KBM-7 (cell line): ENCODE measurements around the gene DENND6B.
"Not testable (repeated sequence)": the region's sequence is repeated elsewhere in the genome, so short reads cannot be mapped to it uniquely, and the experiment has no call there.

Experiments used
- DNase-seq: peaks from one replicate; pipeline ENCODE4 v3.0.0-alpha.2; 2015
- in situ Hi-C: fragments of 300-500 bp; cut with MboI; formaldehyde crosslinking; loops from 2 replicates; pipeline ENCODE4 v1.14.3; 2020; ENCODE audit warnings: low sequenced_read_pairs, low pct_unique_long_range_greater_than_20kb, mixed read lengths

DENND6B gene, protein sequence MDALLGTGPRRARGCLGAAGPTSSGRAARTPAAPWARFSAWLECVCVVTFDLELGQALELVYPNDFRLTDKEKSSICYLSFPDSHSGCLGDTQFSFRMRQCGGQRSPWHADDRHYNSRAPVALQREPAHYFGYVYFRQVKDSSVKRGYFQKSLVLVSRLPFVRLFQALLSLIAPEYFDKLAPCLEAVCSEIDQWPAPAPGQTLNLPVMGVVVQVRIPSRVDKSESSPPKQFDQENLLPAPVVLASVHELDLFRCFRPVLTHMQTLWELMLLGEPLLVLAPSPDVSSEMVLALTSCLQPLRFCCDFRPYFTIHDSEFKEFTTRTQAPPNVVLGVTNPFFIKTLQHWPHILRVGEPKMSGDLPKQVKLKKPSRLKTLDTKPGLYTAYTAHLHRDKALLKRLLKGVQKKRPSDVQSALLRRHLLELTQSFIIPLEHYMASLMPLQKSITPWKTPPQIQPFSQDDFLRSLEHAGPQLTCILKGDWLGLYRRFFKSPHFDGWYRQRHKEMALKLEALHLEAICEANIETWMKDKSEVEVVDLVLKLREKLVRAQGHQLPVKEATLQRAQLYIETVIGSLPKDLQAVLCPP

DNA sequence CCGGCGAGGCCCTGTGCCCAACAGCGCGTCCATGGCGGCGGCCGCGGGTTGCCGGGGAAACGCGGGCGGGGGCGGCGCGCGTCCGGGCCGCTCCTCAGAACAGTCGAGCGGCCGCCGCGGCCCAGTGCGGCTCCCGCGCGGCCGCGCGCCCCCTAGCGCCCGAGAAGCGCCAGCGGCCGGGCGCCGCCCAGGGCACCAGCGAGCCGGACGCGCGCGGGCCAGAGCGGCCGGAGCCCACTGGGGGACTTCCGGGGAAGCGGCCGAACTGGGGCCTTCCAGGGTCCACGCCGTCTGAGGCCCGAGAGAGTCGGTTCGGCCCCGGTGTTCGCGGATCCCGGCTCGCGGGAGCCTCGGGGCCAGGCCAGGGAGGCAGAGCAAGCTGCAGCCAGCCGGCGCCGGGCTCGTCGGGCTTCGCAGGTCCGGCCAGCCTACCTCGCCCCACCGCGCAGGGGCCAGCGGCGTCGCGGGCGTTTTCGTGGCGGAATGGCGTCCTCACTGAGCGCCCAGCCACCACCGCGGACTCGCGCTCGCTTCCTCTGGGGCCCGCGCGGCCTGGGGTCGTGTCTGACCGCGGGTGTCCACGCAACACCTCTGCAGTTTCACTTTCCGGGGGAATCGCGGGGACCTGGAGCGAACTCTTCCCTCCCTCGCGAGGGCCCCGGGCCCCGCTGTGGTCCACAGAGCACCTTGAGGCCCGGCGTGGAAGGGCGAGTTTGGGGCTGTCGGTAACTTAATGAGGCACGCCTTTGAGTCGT, at the start of gene DENND6B:
TSS of gene DENND6B (minus strand) at position 57 of the 755 bp plus-strand sequence. CDS start at position 33, 24 bp downstream.
- in situ Hi-C loops: loop anchor here (10.0 kb wide), 1 partner anchor 52 kb away; the partner anchor contains the start of gene MAPK11

DNA sequence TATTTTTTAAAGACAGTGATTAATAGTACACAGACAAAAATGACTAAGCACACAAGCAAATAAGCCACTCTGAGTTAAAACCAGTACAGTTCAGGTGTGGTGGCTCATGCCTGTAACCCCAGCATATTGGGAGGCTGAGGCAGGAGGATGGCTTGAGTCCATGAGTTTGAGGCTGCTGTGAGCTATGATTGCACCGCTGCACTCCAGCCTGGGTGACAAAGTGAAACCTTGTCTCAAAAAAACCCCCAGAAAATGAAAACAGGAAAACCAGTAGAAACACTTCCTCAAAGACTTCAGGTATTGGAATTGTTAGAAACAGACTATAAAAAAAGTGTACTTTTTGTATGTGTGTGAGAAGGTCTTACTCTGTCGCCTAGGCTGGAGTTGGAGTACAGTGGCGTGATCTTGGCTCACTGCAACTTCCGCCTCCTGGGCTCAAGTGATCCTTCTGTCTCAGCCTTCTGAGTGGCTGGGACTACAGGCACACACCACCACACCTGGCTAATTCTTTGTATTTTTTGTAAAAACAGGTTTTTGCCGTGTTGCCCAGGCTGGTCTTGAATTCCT, 49.4 kb upstream of the DENND6B start:
- peak; percentile 39 for DNase-seq
- in situ Hi-C loops: no loop called here

More for the DNA sequence above, at the start of gene DENND6B:
- peak; percentile 64 for DNase-seq

DNA sequence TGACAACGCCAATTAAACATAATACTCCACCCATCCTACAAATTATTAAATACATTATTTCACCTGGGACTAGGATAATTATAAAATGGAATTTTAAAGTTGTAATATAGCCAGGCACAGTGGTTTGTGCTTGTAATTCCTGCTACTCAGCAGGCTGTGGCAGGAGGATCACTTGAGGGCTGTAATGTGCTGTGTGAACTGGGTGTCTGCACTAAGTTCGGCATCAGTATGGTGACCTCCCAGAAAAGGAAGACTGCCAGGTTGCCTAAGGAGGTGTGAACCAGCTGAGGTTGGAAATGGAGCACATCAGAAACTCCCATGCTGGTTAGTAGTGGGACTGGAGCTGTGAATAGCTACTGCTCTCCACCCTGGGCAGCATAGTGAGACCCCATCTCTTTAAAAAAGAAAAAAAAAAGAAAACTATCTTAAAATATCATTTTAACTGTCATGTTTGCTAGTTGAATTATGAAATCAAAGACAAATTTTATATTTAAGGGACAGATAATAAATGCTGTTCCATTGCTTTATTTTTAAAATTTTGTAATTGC, 44.4 kb upstream of the DENND6B start:
- in situ Hi-C loops: no loop called here
- DNase-seq: no peak

DNA sequence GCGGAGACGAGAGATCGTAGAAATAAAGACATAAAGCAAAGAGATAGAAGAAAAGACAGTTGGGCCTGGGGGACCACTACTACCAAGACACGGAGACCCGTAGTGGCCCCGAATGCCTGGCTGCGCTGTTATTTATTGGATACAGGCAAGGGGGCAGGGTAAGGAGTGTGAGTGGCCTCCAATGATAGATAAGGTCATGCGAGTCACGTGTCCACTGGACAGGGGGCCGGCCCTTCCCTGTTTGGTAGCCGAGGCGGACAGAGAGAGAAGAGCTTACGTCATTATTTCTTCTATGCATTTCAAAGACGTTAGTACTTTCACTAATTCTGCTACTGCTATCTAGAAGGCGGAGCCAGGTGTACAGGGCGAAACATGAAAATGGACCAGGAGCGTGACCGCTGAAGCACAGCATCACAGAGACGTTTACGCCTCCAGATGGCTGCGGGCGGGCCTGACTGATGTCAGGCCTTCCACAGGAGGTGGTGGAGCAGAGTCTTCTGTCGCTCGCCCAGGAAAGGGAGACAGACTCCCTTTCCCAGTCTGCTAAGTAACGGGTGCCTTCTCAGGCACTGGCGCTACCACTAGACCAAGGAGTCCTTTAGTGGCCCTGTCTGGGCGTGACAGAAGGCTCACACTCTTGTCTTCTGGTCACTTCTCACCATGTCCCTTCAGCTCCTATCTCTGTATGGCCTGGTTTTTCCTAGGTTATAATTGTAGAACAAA, 41.1 kb upstream of the DENND6B start:
- no peak for DNase-seq
- in situ Hi-C loops: no loop called here

DNA sequence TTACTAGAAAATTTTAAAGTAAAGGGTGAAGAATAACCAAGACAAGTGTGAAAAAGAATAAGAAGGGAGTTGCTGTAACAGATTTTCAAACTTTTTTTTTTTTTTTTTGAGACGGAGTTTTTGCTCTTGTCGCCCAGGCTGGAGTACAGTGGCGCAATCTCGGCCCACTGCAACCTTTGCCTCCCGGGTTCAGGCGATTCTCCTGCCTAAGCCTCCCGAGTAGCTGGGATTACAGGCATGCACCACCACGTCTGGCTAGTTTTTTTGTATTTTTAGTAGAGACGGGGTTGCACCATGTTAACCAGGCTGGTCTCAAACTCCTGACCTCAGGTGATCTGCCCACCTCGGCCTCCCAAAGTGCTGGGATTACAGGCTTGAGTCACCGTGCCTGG, 37.0 kb upstream of the DENND6B start:
- DNase-seq, in situ Hi-C loops: not testable (repeated sequence)

DNA sequence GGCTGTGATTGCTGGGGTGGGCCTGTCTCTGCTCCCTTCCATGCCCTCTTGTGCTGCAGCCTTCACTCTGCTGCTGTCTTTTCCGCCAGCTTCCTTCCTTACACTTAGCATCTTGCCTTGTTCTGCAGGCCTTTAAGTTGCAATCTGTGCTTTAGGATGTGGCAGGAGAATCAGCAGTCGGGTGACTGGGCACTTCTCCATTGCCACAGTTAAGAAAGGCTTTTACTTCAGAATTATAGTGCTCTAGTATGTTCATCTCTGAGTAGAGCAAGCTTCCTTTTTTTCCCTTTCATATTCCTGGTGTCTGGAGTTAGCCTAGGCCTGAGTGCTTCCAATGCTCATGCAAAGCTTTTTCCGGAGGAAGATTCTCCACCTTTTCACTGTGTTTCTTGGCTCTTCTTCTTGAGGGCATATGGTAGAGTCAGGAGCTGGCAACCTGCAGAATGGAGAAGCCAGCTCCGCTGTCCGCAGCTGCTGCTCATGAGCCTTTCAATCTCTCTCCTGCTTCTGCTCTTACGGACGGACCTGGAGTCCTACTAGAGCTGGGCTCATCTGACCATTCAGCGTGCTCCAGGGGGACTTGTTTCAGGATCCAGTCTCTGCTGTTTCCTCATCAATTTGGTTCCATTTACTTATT, 36.5 kb upstream of the DENND6B start:
- in situ Hi-C loops: no loop called here
- DNase-seq: no peak

DNA sequence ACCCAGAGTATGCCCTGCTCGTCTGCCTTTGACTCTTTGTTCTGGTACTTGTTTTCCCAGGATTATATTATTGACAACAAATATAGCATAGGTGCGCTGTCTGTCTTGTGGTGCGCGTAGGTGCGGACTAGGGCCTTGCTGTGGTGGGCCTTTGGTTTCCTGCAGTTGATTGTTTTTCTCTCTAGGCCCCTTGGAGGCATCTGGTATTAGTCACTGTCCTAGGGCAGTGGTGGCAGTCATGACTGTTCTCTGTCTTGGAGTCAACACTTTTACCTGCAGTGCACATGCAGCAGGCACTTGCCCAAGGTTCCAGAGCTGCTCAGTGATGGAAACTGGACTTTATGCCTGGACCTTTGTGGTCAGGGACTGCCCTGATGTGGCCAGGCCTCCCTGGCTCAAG, 34.9 kb upstream of the DENND6B start:
- in situ Hi-C loops: no loop called here
- no peak for DNase-seq

DNA sequence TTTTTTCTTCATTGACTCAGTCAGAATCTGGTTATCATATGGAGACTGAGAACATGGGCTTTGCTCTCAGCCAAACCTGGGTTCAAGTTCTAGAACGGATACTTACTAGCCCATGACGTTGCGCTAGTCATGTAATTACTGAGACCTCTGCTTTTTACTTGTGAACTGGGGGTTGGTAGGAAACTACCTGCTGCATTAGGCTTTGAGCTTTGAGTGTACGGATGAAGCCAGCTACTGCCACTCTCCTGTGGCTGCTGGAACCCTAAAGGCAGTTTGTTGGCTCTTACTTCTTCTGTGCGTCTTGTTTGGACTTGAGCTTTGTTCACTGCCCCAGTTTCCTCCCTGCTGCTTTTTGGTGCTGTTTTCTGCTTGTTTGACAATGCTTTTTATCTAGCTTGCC, 34.4 kb upstream of the DENND6B start:
- in situ Hi-C loops: no loop called here
- DNase-seq: no peak

DNA sequence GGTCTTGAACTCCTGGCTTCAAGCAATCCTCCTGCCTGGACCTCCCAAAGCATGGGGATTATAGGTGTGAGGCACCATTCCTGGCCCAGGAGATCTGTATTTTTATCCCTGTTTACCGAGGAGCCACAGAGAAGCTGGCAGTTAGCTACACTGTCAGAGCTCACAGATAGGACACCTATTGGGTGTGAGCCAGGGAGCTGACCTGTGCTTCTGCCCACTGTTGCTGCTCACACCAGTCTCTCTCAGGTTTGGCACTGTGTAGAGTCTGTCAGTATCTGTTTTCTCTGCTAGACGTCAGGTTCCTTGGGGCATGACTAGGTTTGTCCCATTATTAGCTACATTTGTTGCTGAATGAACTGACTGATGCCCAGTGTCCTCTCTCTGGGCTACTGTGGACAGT, 33.8 kb upstream of the DENND6B start:
- DNase-seq: no peak
- in situ Hi-C loops: no loop called here

DNA sequence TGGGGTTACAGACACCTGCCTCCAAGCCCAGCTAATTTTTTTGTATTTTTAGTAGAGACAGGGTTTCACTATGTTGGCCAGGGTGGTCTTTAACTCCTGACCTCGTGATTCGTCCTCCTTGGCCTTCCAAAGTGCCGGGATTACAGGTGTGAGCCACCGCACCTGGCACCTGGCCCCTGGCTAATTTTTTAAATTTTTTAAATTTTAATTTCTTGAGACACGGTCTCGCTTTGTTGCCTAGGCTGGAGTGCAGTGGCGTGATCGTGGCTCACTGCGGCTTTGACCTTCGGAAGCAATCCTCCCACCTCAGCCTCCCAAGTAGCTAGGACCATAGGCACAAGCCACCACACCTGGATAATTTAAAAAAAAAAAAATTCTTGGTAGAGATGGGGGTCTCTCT, 30.9 kb upstream of the DENND6B start:
- no peak for DNase-seq
- in situ Hi-C loops: no loop called here

DNA sequence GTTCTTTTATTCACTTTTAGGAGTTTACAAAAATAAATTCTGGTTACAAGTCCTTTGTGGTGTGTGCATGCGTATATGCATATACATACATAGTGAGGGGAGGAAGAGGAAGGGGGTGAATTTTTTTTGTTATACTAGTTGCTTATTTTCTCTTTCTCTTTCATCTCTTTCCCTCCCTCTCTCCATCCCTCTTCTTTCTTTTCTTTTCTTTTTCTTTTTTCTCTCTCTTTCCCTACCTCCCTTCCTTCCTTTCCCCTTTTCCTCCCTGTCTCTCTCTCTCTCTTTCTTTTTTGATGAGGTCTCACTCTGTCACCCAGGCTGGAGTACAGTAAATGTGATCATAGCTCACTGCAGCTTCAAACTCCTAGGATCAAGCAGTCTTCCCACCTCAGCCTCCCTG, 30.4 kb upstream of the DENND6B start:
- no peak for DNase-seq
- in situ Hi-C loops: no loop called here

DNA sequence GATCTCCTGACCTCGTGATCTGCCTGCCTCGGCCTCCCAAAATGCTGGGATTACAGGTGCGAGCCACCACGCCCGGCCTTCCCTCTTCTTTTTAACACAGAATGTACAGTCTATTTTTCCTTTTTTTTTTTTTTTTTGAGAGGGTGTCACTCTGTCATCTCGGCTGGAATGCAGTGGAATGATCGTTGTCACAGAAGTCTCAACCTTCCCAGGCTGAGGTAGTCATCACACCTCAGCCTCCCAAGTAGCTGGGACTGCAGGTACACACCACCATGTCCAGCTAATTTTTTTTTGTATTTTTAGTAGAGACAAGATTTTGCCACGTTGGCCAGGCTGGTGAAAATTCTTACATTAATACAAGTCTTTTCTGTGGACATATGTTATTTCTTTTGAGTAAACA, 29.4 kb upstream of the DENND6B start:
- in situ Hi-C loops: no loop called here
- DNase-seq: no peak

DNA sequence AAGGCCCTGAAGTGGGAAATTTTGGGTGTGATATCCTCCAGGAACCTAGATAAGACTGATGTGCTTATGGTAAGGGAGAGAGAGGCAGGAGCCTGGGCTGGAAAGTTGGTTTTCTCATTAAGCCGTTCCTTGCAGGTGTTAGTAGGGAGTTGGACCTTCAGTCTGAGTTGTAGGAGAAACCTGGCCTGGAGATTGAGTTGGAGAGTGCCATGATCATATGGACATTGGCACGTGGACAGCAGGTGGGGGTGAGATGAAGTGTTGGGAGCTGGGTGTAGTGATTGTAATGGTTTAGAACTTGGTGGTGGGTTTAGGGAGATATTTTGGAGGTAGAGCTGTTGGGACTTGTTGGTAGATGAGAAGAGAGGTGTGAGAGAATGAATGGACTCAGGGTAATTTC, 21.2 kb upstream of the DENND6B start:
- in situ Hi-C loops: no loop called here
- DNase-seq: no peak

DNA sequence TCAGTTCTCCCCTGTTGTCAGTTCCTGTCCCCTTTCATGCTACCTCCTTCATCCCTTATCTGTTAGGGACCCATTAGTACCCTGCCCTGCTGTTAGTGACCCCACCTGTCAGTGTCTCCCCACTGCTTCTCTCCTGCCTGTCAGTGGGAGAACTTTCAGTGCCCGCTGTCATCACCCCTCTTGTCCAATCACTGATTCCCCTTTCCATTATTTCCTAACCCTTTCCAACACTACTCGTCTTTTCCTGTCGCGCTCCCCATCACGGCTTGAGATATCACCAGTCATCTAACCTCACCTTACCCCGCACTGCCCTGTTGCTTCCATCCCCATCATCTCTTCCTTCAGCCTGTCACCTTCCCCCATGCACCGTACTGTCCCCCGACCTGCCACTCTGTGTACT, 20.3 kb upstream of the DENND6B start:
- in situ Hi-C loops: no loop called here
- no peak for DNase-seq

DNA sequence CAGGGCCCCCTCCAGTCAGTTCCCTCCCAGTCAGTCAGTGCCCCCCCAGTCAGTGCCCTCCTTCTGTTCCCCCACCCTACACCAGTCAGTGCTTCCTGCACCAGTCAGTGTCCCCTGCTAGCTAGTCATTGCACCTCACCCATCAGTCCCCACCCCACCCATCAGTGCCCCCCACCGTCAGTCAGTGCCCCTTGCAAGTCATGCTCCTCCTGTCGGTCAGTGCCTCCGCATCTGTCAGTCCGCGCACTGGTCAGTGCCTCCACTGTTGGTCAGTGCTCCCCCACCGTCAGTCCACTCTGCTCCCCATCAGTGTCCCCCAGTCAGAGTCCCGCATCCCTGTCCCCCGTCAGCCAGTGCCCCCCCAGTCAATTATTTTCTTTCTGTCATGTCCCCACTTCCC, 19.7 kb upstream of the DENND6B start:
- DNase-seq: no peak
- in situ Hi-C loops: no loop called here

DNA sequence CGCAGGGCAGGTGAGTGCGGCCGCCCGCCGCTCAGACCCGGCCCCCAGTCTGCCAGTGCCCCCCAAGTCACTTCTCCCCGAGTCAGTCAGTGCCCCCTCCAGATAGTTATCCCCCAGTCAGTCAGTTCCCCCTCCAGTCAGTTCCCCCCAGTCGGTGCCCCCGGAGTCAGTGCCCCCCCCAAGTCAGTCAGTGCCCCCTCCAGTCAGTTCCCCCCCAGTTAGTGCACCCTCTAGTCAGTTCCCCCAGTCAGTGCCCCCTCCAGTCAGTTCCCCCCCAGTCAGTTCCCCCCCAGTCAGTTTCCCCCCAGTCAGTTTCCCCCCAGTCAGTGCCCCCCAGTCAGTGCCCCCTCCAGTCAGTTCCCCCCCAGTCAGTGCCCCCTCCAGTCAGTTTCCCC, 16.7 kb upstream of the DENND6B start:
- in situ Hi-C loops: no loop called here
- DNase-seq: no peak

DNA sequence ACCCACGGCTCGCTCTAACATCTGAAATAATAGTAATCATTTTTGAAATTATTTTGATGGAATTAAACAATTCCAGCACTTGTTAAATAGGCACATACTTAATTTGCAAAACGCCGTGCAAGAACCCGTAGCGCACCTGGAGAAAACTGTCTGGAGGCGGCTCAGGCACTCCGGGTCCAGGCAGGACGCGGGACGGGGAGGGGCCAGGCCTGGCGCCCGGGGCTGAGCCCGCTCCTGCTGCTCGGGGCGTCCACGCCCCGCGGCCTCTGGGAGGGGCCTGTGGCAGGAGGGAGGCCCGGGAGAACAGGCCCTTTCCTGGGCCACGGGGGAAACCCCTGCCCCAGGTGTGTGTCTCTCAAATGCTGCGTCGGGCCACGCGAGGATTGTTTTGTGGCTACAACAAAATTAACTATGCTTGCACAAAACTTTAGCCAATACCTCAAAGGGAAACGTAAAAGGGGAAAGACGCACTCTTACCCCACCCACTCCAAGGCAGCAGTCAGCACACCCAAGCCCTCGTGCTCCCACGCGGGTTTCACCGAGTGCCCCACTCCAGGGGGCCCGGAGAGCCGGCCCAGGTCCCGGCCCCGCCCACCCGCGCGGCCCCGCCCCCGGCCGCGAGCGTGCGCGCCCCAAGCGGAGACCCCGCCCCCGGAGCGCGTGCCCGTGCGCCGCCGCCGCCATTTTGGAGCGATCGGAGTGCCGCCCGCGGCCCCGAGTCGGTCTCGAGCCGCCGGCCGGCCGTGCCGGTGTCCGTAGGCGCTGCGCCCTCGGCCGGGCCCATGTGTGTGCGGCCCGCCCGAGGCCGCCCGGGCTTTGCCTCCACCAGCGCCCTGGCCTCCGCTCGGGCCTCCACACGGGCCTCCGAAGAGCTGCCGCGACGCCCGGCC, 16.1 kb upstream of the DENND6B start, which contains the start of gene PPP6R2:
TSS of gene PPP6R2 (plus strand) at position 677 of the 890 bp plus-strand sequence. CDS start 50,582 bp downstream, outside the sequence.
- peak; percentile 58 for DNase-seq
- in situ Hi-C loops: no loop called here
